LHCN-M2 (cell line): ENCODE results near the gene PALM3. TPM values are rescaled to one million over a fixed set of nuclear protein-coding genes. Genes with fewer than 3 reads are reported as not detected.

Experiments used
- total RNA-seq: library from RNA; depleted of rRNA; stranded (reverse); fragments of >200 nt; gene quantifications from 2 replicates; pipeline ENCODE4 v1.2.3, GENCODE V29; 2014; rRNA removed

PALM3 gene
- total RNA-seq, 1 experiment from 2014 or later, result 0.11 TPM

Other genes starting within 250 kb of the PALM3 start
- not detected in 2 replicates for gene NANOS3, start 184.9 kb downstream of the PALM3 start, total RNA-seq
- gene BRME1, start 156.0 kb downstream of the PALM3 start, total RNA-seq, result 1.1 and 1.7 TPM in 2 replicates
- gene CC2D1A, start 155.9 kb downstream of the PALM3 start, total RNA-seq, result 19.2 and 21.0 TPM in 2 replicates
- 2.1 and 5.2 TPM in 2 replicates for gene PODNL1, start 123.7 kb downstream of the PALM3 start, total RNA-seq
- 28.8 and 30.2 TPM in 2 replicates for gene DCAF15, start 109.6 kb downstream of the PALM3 start, total RNA-seq
- 2.2 and 2.5 TPM in 2 replicates for gene RFX1, start 55.8 kb downstream of the PALM3 start, total RNA-seq
- gene RLN3, start 33.9 kb downstream of the PALM3 start, total RNA-seq, result not detected in 2 replicates
- 0.29 and 0.32 TPM in 2 replicates for gene IL27RA, start 30.3 kb downstream of the PALM3 start, total RNA-seq
- gene MISP3, start 10.7 kb upstream of the PALM3 start, total RNA-seq, result 0.19 and 0.34 TPM in 2 replicates
- not detected in 2 replicates for gene C19orf67, start 23.7 kb upstream of the PALM3 start, total RNA-seq
- 59.3 and 64.5 TPM in 2 replicates for gene SAMD1, start 28.7 kb upstream of the PALM3 start, total RNA-seq
- 64.7 and 76.2 TPM in 2 replicates for gene PRKACA, start 55.7 kb upstream of the PALM3 start, total RNA-seq
- 107 and 111 TPM in 2 replicates for gene ASF1B, start 74.5 kb upstream of the PALM3 start, total RNA-seq
- 0.45 and 1.6 TPM in 2 replicates for gene ADGRL1, start 144.1 kb upstream of the PALM3 start, total RNA-seq